ENCODE results near the gene PRR5L. TPM values are rescaled to one million over a fixed set of nuclear protein-coding genes. Genes with fewer than 3 reads are reported as not detected.
"Not testable (repeated sequence)": the region's sequence is repeated elsewhere in the genome, so short reads cannot be mapped to it uniquely, and the experiment has no call there.

Gene PRR5L
- total RNA-seq, 1 donor = 57.0 TPM

DNA sequence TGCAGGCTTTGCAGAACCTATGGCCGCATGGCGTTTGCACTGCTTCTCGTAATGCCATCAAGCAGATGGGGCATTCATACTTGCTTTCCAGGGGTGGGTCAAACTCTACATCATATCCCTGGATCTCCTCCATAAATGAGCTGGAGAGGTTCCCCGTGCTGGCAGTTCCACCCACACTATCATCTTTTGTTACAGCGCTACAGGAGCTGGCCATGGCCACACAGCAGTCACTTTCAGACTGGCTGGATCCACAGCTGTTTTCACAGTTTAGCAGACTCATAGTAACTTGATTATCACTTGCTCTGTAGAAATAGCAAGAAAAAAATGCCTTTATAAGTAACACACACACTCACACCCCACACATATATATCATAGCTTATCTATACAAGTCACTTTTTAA is 205.1 kb downstream of the PRR5L start:
- no peak for DNase-seq (ENCODE audit: low read depth)
- no peak for TF ChIP-seq CTCF (IDR thresholded peaks at IDR 0.05; ENCODE audit: insufficient read depth, low read depth, low read length)
- no peak overlapping the region for H3K4me3 ChIP-seq (ENCODE audit: low read depth, low read length)

- peak; percentile 64 for DNase-seq (ENCODE audit: low read depth)
- TF ChIP-seq CTCF (IDR thresholded peaks at IDR 0.05; ENCODE audit: insufficient read depth, low read depth, low read length) = no peak
- H3K4me3 ChIP-seq (ENCODE audit: low read depth, low read length) = peak overlapping the region; percentile 92
These were observed 211.9 kb downstream of the PRR5L start for GRCh38 chr11:36507824-36508489.

GRCh38 chr11:36508743-36509142 is 212.7 kb downstream of the PRR5L start:
- peak overlapping the region; percentile 92 for H3K4me3 ChIP-seq (ENCODE audit: low read depth, low read length)
- no peak for TF ChIP-seq CTCF (IDR thresholded peaks at IDR 0.05; ENCODE audit: insufficient read depth, low read depth, low read length)
- DNase-seq (ENCODE audit: low read depth) = peak; percentile 27

DNA sequence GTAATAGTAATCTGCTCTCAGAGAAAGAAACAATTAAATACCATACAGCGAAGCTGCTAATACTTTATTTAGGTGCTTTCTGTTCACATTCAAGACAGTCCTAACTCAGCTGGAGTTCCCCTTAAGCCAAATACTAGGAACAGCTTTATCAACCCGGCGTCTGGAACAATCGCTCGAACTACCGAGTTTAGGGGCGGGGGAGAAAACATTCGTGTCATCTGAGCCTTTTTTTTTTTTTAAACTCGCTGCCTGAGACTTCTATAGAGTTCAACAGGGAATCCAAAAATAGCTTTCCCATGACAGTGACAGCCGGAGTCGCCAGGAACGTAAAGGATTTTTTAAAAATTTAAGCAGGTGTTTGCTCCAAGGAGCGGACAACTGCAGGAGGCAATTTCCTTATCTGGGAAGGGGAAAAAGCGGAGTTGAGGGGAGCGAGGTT is 213.1 kb downstream of the PRR5L start:
- peak overlapping the region; percentile 92 for H3K4me3 ChIP-seq (ENCODE audit: low read depth, low read length)
- TF ChIP-seq CTCF (IDR thresholded peaks at IDR 0.05; ENCODE audit: insufficient read depth, low read depth, low read length) = no peak
- DNase-seq (ENCODE audit: low read depth) = peak; percentile 47

DNA sequence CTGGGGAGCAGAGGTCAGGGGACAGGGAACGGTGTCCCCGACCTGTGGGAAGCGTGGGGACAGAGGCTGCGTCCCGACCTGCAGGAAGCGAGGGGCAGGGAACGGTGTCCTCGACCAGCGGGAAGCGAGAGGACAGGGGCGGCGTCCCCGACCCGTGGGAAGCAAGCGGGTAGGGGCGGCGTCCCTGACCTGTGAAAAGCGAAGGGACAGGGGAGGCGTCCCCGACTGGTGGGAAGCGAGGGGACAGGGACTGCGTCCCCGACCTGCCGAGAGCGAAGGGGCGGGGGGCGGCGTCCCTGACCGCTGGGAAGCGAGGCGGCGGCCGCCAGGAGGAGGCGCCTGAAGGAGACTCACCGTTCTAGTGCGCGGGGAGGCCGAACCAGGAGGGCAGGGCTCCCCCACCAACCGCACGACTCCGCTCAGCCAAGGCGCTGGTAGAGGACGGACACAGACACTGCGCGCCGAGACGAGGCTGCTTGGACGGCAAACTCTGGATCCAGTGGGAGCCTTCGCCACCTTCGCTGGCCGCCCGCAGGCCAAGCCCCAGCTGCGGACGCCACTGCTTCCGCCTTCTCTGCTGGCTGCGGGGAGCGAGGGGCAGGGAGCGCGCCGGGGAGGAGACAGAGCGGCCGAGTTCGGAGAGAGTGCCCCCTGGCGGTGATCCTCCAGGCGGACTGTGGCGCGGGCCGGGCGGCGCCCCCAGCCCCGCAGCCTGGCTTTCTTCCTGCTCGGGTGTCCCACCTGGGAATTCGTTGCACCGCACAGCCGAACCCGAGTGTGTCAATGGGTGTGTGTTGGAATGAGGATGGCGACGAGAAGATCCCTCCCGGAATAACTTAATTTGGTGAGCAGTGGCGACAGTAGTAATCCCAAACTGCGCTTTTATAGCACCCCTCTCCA is 213.9 kb downstream of the PRR5L start, which contains the start of gene TRAF6:
TRAF6 (minus strand) TSS at position 579 of the 900 bp plus-strand sequence. CDS start 8,757 bp downstream, outside the sequence.
- peak within 1 kb of the TSS; percentile 92 for H3K4me3 ChIP-seq (ENCODE audit: low read depth, low read length)
- peak; percentile 74 for TF ChIP-seq CTCF (IDR thresholded peaks at IDR 0.05; ENCODE audit: insufficient read depth, low read depth, low read length)
- peak; percentile 84 for DNase-seq (ENCODE audit: low read depth)

- DNase-seq (ENCODE audit: low read depth) = no peak
- no peak for TF ChIP-seq CTCF (IDR thresholded peaks at IDR 0.05; ENCODE audit: insufficient read depth, low read depth, low read length)
These were observed 214.5 kb downstream of the PRR5L start for GRCh38 chr11:36510594-36510942.

GRCh38 chr11:36511062-36511461 is 215.0 kb downstream of the PRR5L start:
- peak overlapping the region; percentile 92 for H3K4me3 ChIP-seq (ENCODE audit: low read depth, low read length)
- not testable (repeated sequence) for DNase-seq (ENCODE audit: low read depth)

More at GRCh38 chr11:36510594-36510942, 214.5 kb downstream of the PRR5L start:
- H3K4me3 ChIP-seq (ENCODE audit: low read depth, low read length) = peak overlapping the region; percentile 92

Data from fibroblast of villous mesenchyme (primary cell).